B cell (primary cell): ENCODE measurements around the gene ZNF516.

Experiments
- CTCF ChIP-seq: fragments of 200-600 bp; IDR thresholded peaks from one replicate; pipeline ENCODE4 v1.8.0; 2022; ENCODE audit warnings: antibody characterized with exemption, mild to moderate bottlenecking
- EZH2 ChIP-seq: IDR thresholded peaks from 2 replicates; pipeline ENCODE4 v1.6.1; 2012; ENCODE audit warnings: borderline replicate concordance, low read depth, mild to moderate bottlenecking, moderate library complexity, low read length; ENCODE audit not compliant: insufficient read depth, poor library complexity, severe bottlenecking

- no peak for TF ChIP-seq CTCF
- no peak for TF ChIP-seq EZH2
Measured at GRCh38 chr18:76487070-76487469, 8.0 kb downstream of the ZNF516 start.
